Activated CD4-positive, alpha-beta T cell treated with anti-CD3 and anti-CD28 coated beads for 36 hours (primary cell): ENCODE data around the gene MARK3. TPM values are rescaled to one million over a fixed set of nuclear protein-coding genes. Genes with fewer than 3 reads are reported as not detected.

Source experiments
- ATAC-seq: fragments of 200-7000 bp; cut with Tn5 transposase; one replicate; pipeline ENCODE4 v1.10.0; 2021; ENCODE audit warnings: mild to moderate bottlenecking, moderate library complexity
- CTCF ChIA-PET: fragments of 350-600 bp; sonication (Branson Sonifier 250); formaldehyde crosslinking; loops from one replicate; lab custom pipeline; 2021; ENCODE audit warnings: antibody characterized with exemption; lab: Charles Lee
- POLR2A ChIA-PET: fragments of 350-600 bp; sonication (Branson Sonifier 250); formaldehyde crosslinking; loops from one replicate; lab custom pipeline; 2021; ENCODE audit warnings: antibody characterized with exemption, inconsistent platforms; lab: Charles Lee
- DNase-seq: peaks from one replicate; pipeline ENCODE4 v3.0.0-alpha.2; 2020
- H3K27ac Mint-ChIP-seq: one replicate; pipeline ENCODE4 v1.8.0; 2021; ENCODE audit warnings: mixed read lengths
- H3K27me3 Mint-ChIP-seq: one replicate; pipeline ENCODE4 v1.8.0; 2021; ENCODE audit warnings: mixed read lengths
- H3K36me3 Mint-ChIP-seq: one replicate; pipeline ENCODE4 v1.8.0; 2021; ENCODE audit warnings: low read depth, mixed read lengths
- H3K4me1 Mint-ChIP-seq: one replicate; pipeline ENCODE4 v1.8.0; 2021; ENCODE audit warnings: mixed read lengths
- H3K4me3 Mint-ChIP-seq: one replicate; pipeline ENCODE4 v1.8.0; 2021; ENCODE audit warnings: mild to moderate bottlenecking, moderate library complexity, mixed read lengths
- H3K9me3 Mint-ChIP-seq: one replicate; pipeline ENCODE4 v1.8.0; 2021; ENCODE audit warnings: low read depth, mixed read lengths
- intact Hi-C, 2 experiments: fragments of 100-400 bp; cut with DNase I in 1 of 2; cut with micrococcal nuclease in 1 of 2; formaldehyde crosslinking; loops; one replicate each; pipeline versions ENCODE4 v1.14.2 to v1.15.1; 2022 to 2024; cut with DNase I, micrococcal nuclease
- total RNA-seq, 2 experiments: library from RNA; stranded (reverse); gene quantifications; one replicate each; pipeline ENCODE4 v1.2.3, GENCODE V29; 2021

MARK3 gene
- total RNA-seq, 2 experiments from 2014 or later: 57.3 to 64.9 TPM

GRCh38 chr14:103456167-103456835 lies 71.1 kb downstream of the MARK3 start:
- Mint-ChIP-seq H3K36me3 (peaks cover 21% of the 10 kb centered on the region), H3K27ac (peak overlapping the region; percentile 67), H3K9me3 (no peaks in the 10 kb centered on the region), H3K4me3 (no peak overlapping the region), H3K27me3 (no peaks in the 10 kb centered on the region), H3K4me1 (peaks cover 25% of the 10 kb centered on the region)
- POLR2A ChIA-PET: no interaction called here
- intact Hi-C loops: no loop called here
- ATAC-seq (no peak), DNase-seq (no peak)
- CTCF ChIA-PET: interaction anchor here (0.7 to 2.9 kb wide), 5 partner anchors 10 to 1094 kb away, joined by 3 to 9 read pairs (median 3); partner anchors contain the start of genes CINP and TECPR2

GRCh38 chr14:103460415-103460814 lies 75.2 kb downstream of the MARK3 start:
- POLR2A ChIA-PET: no interaction called here
- H3K27ac Mint-ChIP-seq: peak overlapping the region; percentile 16

GRCh38 chr14:103463149-103463548 lies 77.9 kb downstream of the MARK3 start:
- DNase-seq (no peak), ATAC-seq (no peak)
- Mint-ChIP-seq H3K9me3 (no peaks in the 10 kb centered on the region), H3K4me3 (no peak overlapping the region), H3K4me1 (peaks cover 15% of the 10 kb centered on the region), H3K27ac (peak overlapping the region; percentile 17), H3K36me3 (peaks cover 35% of the 10 kb centered on the region), H3K27me3 (no peaks in the 10 kb centered on the region)
- POLR2A ChIA-PET: no interaction called here
- intact Hi-C loops: no loop called here
- CTCF ChIA-PET: no interaction called here

More at GRCh38 chr14:103460415-103460814, 75.2 kb downstream of the MARK3 start:
- intact Hi-C loops: no loop called here
- H3K9me3 Mint-ChIP-seq: no peaks in the 10 kb centered on the region
- CTCF ChIA-PET: interaction anchor here (0.9 to 3.1 kb wide), 6 partner anchors 10 to 312 kb away, joined by 3 to 21 read pairs (median 4); no protein-coding TSS in a partner anchor
- no peak overlapping the region for H3K4me3 Mint-ChIP-seq
- ATAC-seq (no peak), DNase-seq (no peak)
- H3K4me1 Mint-ChIP-seq: peaks cover 22% of the 10 kb centered on the region
- no peaks in the 10 kb centered on the region for H3K27me3 Mint-ChIP-seq
- H3K36me3 Mint-ChIP-seq: peaks cover 28% of the 10 kb centered on the region

- Mint-ChIP-seq H3K27ac (no peak overlapping the region), H3K36me3 (peaks cover 35% of the 10 kb centered on the region), H3K4me1 (peaks cover 15% of the 10 kb centered on the region), H3K4me3 (no peak overlapping the region), H3K9me3 (no peaks in the 10 kb centered on the region), H3K27me3 (no peaks in the 10 kb centered on the region)
- intact Hi-C loops: no loop called here
- ATAC-seq: no peak
- DNase-seq: no peak
- POLR2A ChIA-PET: no interaction called here
- CTCF ChIA-PET: no interaction called here
Measured at GRCh38 chr14:103463851-103464250, 78.6 kb downstream of the MARK3 start.

- intact Hi-C loops: no loop called here
- Mint-ChIP-seq H3K4me3 (no peak overlapping the region), H3K9me3 (no peaks in the 10 kb centered on the region), H3K4me1 (no peaks in the 10 kb centered on the region), H3K27ac (peak overlapping the region; percentile 20), H3K36me3 (peaks cover 43% of the 10 kb centered on the region), H3K27me3 (no peaks in the 10 kb centered on the region)
- ChIA-PET CTCF (interaction anchor here (1.3 kb wide), 1 partner anchor 9 kb away, joined by 3 read pairs; no protein-coding TSS in a partner anchor), POLR2A (no interaction called here)
- ATAC-seq (no peak), DNase-seq (no peak)
Measured at GRCh38 chr14:103472939-103473338, 87.7 kb downstream of the MARK3 start.

GRCh38 chr14:103474893-103475292 lies 89.7 kb downstream of the MARK3 start:
- Mint-ChIP-seq H3K27ac (no peak overlapping the region), H3K36me3 (peaks cover 42% of the 10 kb centered on the region), H3K27me3 (no peaks in the 10 kb centered on the region), H3K9me3 (no peaks in the 10 kb centered on the region), H3K4me3 (no peak overlapping the region), H3K4me1 (peaks cover 4% of the 10 kb centered on the region)
- intact Hi-C loops: no loop called here
- POLR2A ChIA-PET: no interaction called here
- no peak for DNase-seq
- no peak for ATAC-seq
- CTCF ChIA-PET: interaction anchor here (0.6 kb wide), 1 partner anchor 12 kb away, joined by 3 read pairs; no protein-coding TSS in a partner anchor

GRCh38 chr14:103476065-103476464 lies 90.8 kb downstream of the MARK3 start:
- intact Hi-C loops: no loop called here
- peak overlapping the region; percentile 10 for H3K27ac Mint-ChIP-seq
- no peaks in the 10 kb centered on the region for H3K27me3 Mint-ChIP-seq
- CTCF ChIA-PET: no interaction called here
- no peaks in the 10 kb centered on the region for H3K9me3 Mint-ChIP-seq
- POLR2A ChIA-PET: no interaction called here
- peaks cover 16% of the 10 kb centered on the region for H3K4me1 Mint-ChIP-seq
- no peak for DNase-seq
- H3K4me3 Mint-ChIP-seq: no peak overlapping the region
- ATAC-seq: no peak
- H3K36me3 Mint-ChIP-seq: peaks cover 42% of the 10 kb centered on the region

GRCh38 chr14:103476631-103477030 lies 91.4 kb downstream of the MARK3 start:
- Mint-ChIP-seq H3K27me3 (no peaks in the 10 kb centered on the region), H3K9me3 (no peaks in the 10 kb centered on the region), H3K4me1 (peaks cover 17% of the 10 kb centered on the region), H3K4me3 (no peak overlapping the region), H3K27ac (peak overlapping the region; percentile 42), H3K36me3 (peaks cover 42% of the 10 kb centered on the region)
- intact Hi-C loops: no loop called here
- ATAC-seq: no peak
- ChIA-PET CTCF (interaction anchor here (1.1 kb wide), 1 partner anchor 72 kb away, joined by 3 read pairs; no protein-coding TSS in a partner anchor), POLR2A (no interaction called here)
- no peak for DNase-seq

GRCh38 chr14:103480595-103480994 lies 95.4 kb downstream of the MARK3 start:
- peaks cover 17% of the 10 kb centered on the region for H3K4me1 Mint-ChIP-seq
- POLR2A ChIA-PET: no interaction called here
- ATAC-seq: peak; percentile 83
- no peaks in the 10 kb centered on the region for H3K9me3 Mint-ChIP-seq
- no peak for DNase-seq
- H3K27ac Mint-ChIP-seq: peak overlapping the region; percentile 2
- intact Hi-C loops: no loop called here
- CTCF ChIA-PET: interaction anchor here (0.7 to 1.4 kb wide), 7 partner anchors 9 to 420 kb away, joined by 3 read pairs; no protein-coding TSS in a partner anchor
- no peak overlapping the region for H3K4me3 Mint-ChIP-seq
- no peaks in the 10 kb centered on the region for H3K27me3 Mint-ChIP-seq
- peaks cover 37% of the 10 kb centered on the region for H3K36me3 Mint-ChIP-seq

- intact Hi-C loops: no loop called here
- Mint-ChIP-seq H3K27ac (no peak overlapping the region), H3K9me3 (no peaks in the 10 kb centered on the region), H3K4me1 (peaks cover 17% of the 10 kb centered on the region), H3K27me3 (no peaks in the 10 kb centered on the region), H3K4me3 (no peak overlapping the region), H3K36me3 (peaks cover 32% of the 10 kb centered on the region)
- POLR2A ChIA-PET: no interaction called here
- ATAC-seq (peak; percentile 12), DNase-seq (no peak)
- CTCF ChIA-PET: no interaction called here
Measured at GRCh38 chr14:103483600-103483999, 98.4 kb downstream of the MARK3 start.

- ATAC-seq: no peak
- H3K27me3 Mint-ChIP-seq: no peaks in the 10 kb centered on the region
- no peaks in the 10 kb centered on the region for H3K9me3 Mint-ChIP-seq
- no peak overlapping the region for H3K27ac Mint-ChIP-seq
- intact Hi-C loops: no loop called here
- no peak for DNase-seq
- peaks cover 35% of the 10 kb centered on the region for H3K36me3 Mint-ChIP-seq
- no peak overlapping the region for H3K4me3 Mint-ChIP-seq
- ChIA-PET CTCF (interaction anchor here (0.7 kb wide), 1 partner anchor 60 kb away, joined by 4 read pairs; no protein-coding TSS in a partner anchor), POLR2A (no interaction called here)
- peaks cover 7% of the 10 kb centered on the region for H3K4me1 Mint-ChIP-seq
Measured at GRCh38 chr14:103485504-103485903, 100.3 kb downstream of the MARK3 start.

GRCh38 chr14:103488071-103488470 lies 102.9 kb downstream of the MARK3 start:
- H3K27ac Mint-ChIP-seq: no peak overlapping the region
- H3K4me3 Mint-ChIP-seq: no peak overlapping the region
- DNase-seq (no peak), ATAC-seq (no peak)
- ChIA-PET CTCF (interaction anchor here (1.4 kb wide), 1 partner anchor 12 kb away, joined by 3 read pairs; no protein-coding TSS in a partner anchor), POLR2A (no interaction called here)
- H3K27me3 Mint-ChIP-seq: no peaks in the 10 kb centered on the region
- no peaks in the 10 kb centered on the region for H3K9me3 Mint-ChIP-seq
- no peaks in the 10 kb centered on the region for H3K4me1 Mint-ChIP-seq
- H3K36me3 Mint-ChIP-seq: peaks cover 25% of the 10 kb centered on the region
- intact Hi-C loops: no loop called here
